Measurements from ENCODE around the gene CHCHD10.

GRCh38 chr22:23751441-23751996, 16.3 kb downstream of the CHCHD10 start:
- no peak for TF ChIP-seq CTCF (IDR thresholded peaks at IDR 0.05)
- no peak for TF ChIP-seq EZH2 (IDR thresholded peaks at IDR 0.05; ENCODE audit: borderline replicate concordance, insufficient read depth, low read depth, low read length, poor library complexity, severe bottlenecking)
